K562 (cell line): Measurements from ENCODE around the gene KMT2E. TPM values are rescaled to one million over a fixed set of nuclear protein-coding genes. Genes with fewer than 3 reads are reported as not detected.

ENCODE experiments used
- ATF6 ChIP-seq: sonication (generic); formaldehyde crosslinking; IDR thresholded peaks from 2 replicates; pipeline ENCODE4 v1.4.0; 2020; ENCODE audit warnings: mild to moderate bottlenecking, missing genetic modification reagents
- CBX2 ChIP-seq: fragments of 200-600 bp; sonication (generic); IDR thresholded peaks from one replicate; pipeline ENCODE4 v1.6.1; 2012; ENCODE audit warnings: mild to moderate bottlenecking, low read length, inconsistent platforms; ENCODE audit not compliant: insufficient read depth, poor library complexity, severe bottlenecking
- CC2D1A ChIP-seq: fragments of 450-650 bp; IDR thresholded peaks from 2 replicates; pipeline ENCODE4 v1.6.1; 2017; ENCODE audit warnings: mild to moderate bottlenecking
- CSDE1 ChIP-seq, 2 experiments: fragments of 450-650 bp; IDR thresholded peaks; 2 replicates each; pipeline ENCODE4 v1.6.1; 2016; ENCODE audit warnings: mild to moderate bottlenecking in 1 of 2
- EGR1 ChIP-seq: fragments of 450-650 bp; conservative IDR thresholded peaks from 2 replicates; pipeline ENCODE4 v1.6.1; 2017; ENCODE audit warnings: mild to moderate bottlenecking
- ESRRA ChIP-seq: fragments of 450-650 bp; IDR thresholded peaks from 2 replicates; pipeline ENCODE4 v1.6.1; 2014; ENCODE audit warnings: low read depth, mild to moderate bottlenecking, moderate library complexity, borderline replicate concordance
- HES1 ChIP-seq: fragments of 450-650 bp; IDR thresholded peaks from 2 replicates; pipeline ENCODE4 v1.6.1; 2016; ENCODE audit warnings: low read depth, mild to moderate bottlenecking, moderate library complexity
- HLTF ChIP-seq: fragments of 450-650 bp; IDR thresholded peaks from 2 replicates; pipeline ENCODE4 v1.6.1; 2016
- HNRNPK ChIP-seq: fragments of 200-400 bp; formaldehyde crosslinking; IDR thresholded peaks from one replicate; pipeline ENCODE4 v1.6.1; 2018; ENCODE audit warnings: mild to moderate bottlenecking, low read depth, low read length; ENCODE audit not compliant: poor library complexity, severe bottlenecking
- KAT2B ChIP-seq: IDR thresholded peaks from one replicate; pipeline ENCODE4 v1.6.1; 2012; ENCODE audit warnings: low read depth, mild to moderate bottlenecking, control low read depth, inconsistent platforms, low read length, moderate library complexity
- KLF16 ChIP-seq: IDR thresholded peaks from 2 replicates; pipeline ENCODE4 v1.6.1; 2016; ENCODE audit warnings: antibody characterized with exemption
- LEF1 ChIP-seq: fragments of 450-650 bp; IDR thresholded peaks from 2 replicates; pipeline ENCODE4 v1.6.1; 2016; ENCODE audit warnings: mild to moderate bottlenecking
- NCOA2 ChIP-seq, 2 experiments: fragments of 450-650 bp; IDR thresholded peaks; 2 replicates each; pipeline ENCODE4 v1.6.1; 2018; ENCODE audit warnings: mild to moderate bottlenecking in 2 of 2, moderate library complexity in 1 of 2; ENCODE audit not compliant: partially characterized antibody in 2 of 2
- PML ChIP-seq: IDR thresholded peaks from 2 replicates; pipeline ENCODE4 v1.6.1; 2012; ENCODE audit warnings: low read length, inconsistent platforms
- PTTG1 ChIP-seq: fragments of 450-650 bp; IDR thresholded peaks from 2 replicates; pipeline ENCODE4 v1.6.1; 2016; ENCODE audit warnings: low read depth, mild to moderate bottlenecking, missing genetic modification characterization, missing compliant biosample characterization
- RAD51 ChIP-seq: fragments of 450-650 bp; IDR thresholded peaks from 2 replicates; pipeline ENCODE4 v1.7.1; 2016; ENCODE audit warnings: low read depth, mild to moderate bottlenecking, borderline replicate concordance
- RBM22 ChIP-seq: fragments of 200-400 bp; formaldehyde crosslinking; IDR thresholded peaks from 2 replicates; pipeline ENCODE4 v1.6.1; 2018; ENCODE audit warnings: low read length, low read depth; ENCODE audit not compliant: poor library complexity, severe bottlenecking
- TBL1XR1 ChIP-seq, 2 experiments: IDR thresholded peaks; 2 replicates each; pipeline ENCODE4 v1.6.1; 2012; ENCODE audit warnings: improper control_type of control experiment in 2 of 2, low read length in 2 of 2, mild to moderate bottlenecking in 1 of 2
- TFE3 ChIP-seq: fragments of 450-650 bp; formaldehyde crosslinking; IDR thresholded peaks from 2 replicates; pipeline ENCODE4 v1.4.0; 2020; ENCODE audit warnings: mild to moderate bottlenecking, mixed read lengths
- ZBTB17 ChIP-seq: fragments of 450-650 bp; formaldehyde crosslinking; IDR thresholded peaks from 2 replicates; pipeline ENCODE4 v1.4.0; 2020; ENCODE audit warnings: mild to moderate bottlenecking
- ZBTB9 ChIP-seq: fragments of 450-650 bp; formaldehyde crosslinking; IDR thresholded peaks from 2 replicates; pipeline ENCODE4 v1.4.0; 2020; ENCODE audit warnings: mild to moderate bottlenecking, moderate library complexity
- ZNF316 ChIP-seq: fragments of 450-650 bp; IDR thresholded peaks from 2 replicates; pipeline ENCODE4 v1.6.1; 2016
- ZNF655 ChIP-seq: fragments of 250-450 bp; sonication (Bioruptor Pico); IDR thresholded peaks from 2 replicates; pipeline ENCODE4 v1.5.0; 2021
- polyA plus RNA-seq, 8 experiments: library from polyadenylated mRNA; depleted of rRNA in 4 of 8; stranded (reverse) in 5 of 8; unstranded in 3 of 8; fragments of >200 nt; fragmentation: Nextera tagmentation in 2 of 8; fragmentation: Illumina TruSeq in 1 of 8; extraction: Ambion mirVana in 2 of 8; extraction: Trizol in 1 of 8; gene quantifications; 2 replicates each; pipeline versions ENCODE4 v1.2.1 to v1.2.3, GENCODE V29; 2011 to 2014; ENCODE audit warnings: inconsistent platforms in 1 of 8, missing spikeins in 1 of 8
- total RNA-seq, 7 experiments: library from RNA; depleted of rRNA in 6 of 7; stranded (reverse); fragments of >200 nt in 6 of 7; fragmentation: Illumina TruSeq in 2 of 7; extraction: Trizol in 2 of 7; gene quantifications; 2 replicates each; pipeline versions ENCODE4 v1.2.1 to v1.2.3, GENCODE V29; 2011 to 2021; ENCODE audit warnings: low replicate concordance in 1 of 7

Gene KMT2E
- total and polyA plus RNA-seq, 9 of the 15 experiments (the other 6 are each of a cell fraction or from before 2014, with no cell fraction given), result 8.9 to 55.3 (median 38.1) TPM

GRCh38 chr7:105012503-105013220 is 1.3 kb upstream of the KMT2E start (continued):
- peak; percentile 80 for TF ChIP-seq PML
- TF ChIP-seq HNRNPK, result peak; percentile 58
- peak; percentile 95 for TF ChIP-seq RAD51
- no peak for TF ChIP-seq ZNF655 (CRISPR knock-in tag)
- TF ChIP-seq RBM22, result peak; percentile 99
- peak; percentile 100 for TF ChIP-seq EGR1
- peak; percentile 97 for TF ChIP-seq ESRRA
- peak; percentile 98 for TF ChIP-seq KLF16
- TF ChIP-seq HLTF, result peak; percentile 69; the same call in 1 of the 2 replicates
- peak; percentile 65 for TF ChIP-seq ZNF316
- TF ChIP-seq PTTG1 (tag), result no peak
- TF ChIP-seq NCOA2 (IDR thresholded peaks at IDR 0.05; ENCODE audit: partially characterized antibody in 2 of 2), result no peak
- TF ChIP-seq TFE3 (CRISPR knock-in tag), result peak; percentile 84
- TF ChIP-seq HES1, result peak; percentile 90
- TF ChIP-seq LEF1, result peak; percentile 99
- no peak for TF ChIP-seq CBX2
- TF ChIP-seq CC2D1A, result peak; percentile 77
- TF ChIP-seq ZBTB17 (CRISPR knock-in tag), result peak; percentile 25; the same call in 1 of the 2 replicates
- TF ChIP-seq CSDE1 (IDR thresholded peaks at IDR 0.05), result 0 out of 4 replicates have a peak, but pooled peaks of 1 of the 2 experiments have one; percentile 14
- TF ChIP-seq KAT2B, result no peak
- TF ChIP-seq TBL1XR1 (IDR thresholded peaks at IDR 0.05; ENCODE audit: low read length in 2 of 2), result peak; percentile 98 to 99
- no peak; the same call in none of the 2 replicates for TF ChIP-seq ATF6 (CRISPR knock-in tag)
- peak; percentile 85 for TF ChIP-seq ZBTB9 (CRISPR knock-in tag)
